ENCODE results near the gene OMA1. TPM values are rescaled to one million over a fixed set of nuclear protein-coding genes. Genes with fewer than 3 reads are reported as not detected.

Gene OMA1
- total RNA-seq, 1 experiment from 2014 or later = 21.9 TPM

GRCh38 chr1:58435376-58435775 is 111.2 kb downstream of the OMA1 start (continued):
- TF ChIP-seq REST (IDR thresholded peaks at IDR 0.05; ENCODE audit: low read depth) = no peak
- TF ChIP-seq YY1 (IDR thresholded peaks at IDR 0.05; ENCODE audit: extremely low read depth, insufficient replicate concordance, low read depth, low read length) = no peak
- no peak for TF ChIP-seq POLR2A (IDR thresholded peaks at IDR 0.05; ENCODE audit: borderline replicate concordance, extremely low read depth, insufficient read depth, insufficient read length)
- no peak for TF ChIP-seq SIN3A (IDR thresholded peaks at IDR 0.05; ENCODE audit: low read depth)
- TF ChIP-seq EZH2 (IDR thresholded peaks at IDR 0.05) = no peak
- TF ChIP-seq RAD21 (IDR thresholded peaks at IDR 0.05; ENCODE audit: low read depth) = no peak

- Histone ChIP-seq H2AFZ (ENCODE audit: low read depth, low read length, poor library complexity, severe bottlenecking) (no peak overlapping the region), H4K20me1 (ENCODE audit: insufficient read depth) (no peaks in the 10 kb centered on the region), H3K9me2 (ENCODE audit: insufficient read depth) (no peaks in the 10 kb centered on the region), H3K79me2 (ENCODE audit: insufficient read depth, low read length) (no peaks in the 10 kb centered on the region), H3K9me3 (ENCODE audit: control insufficient read depth in 1 of 2, insufficient read depth in 1 of 2, low read depth in 1 of 2, low read length in 2 of 2) (no peaks in the 10 kb centered on the region), H3K36me3 (ENCODE audit: control insufficient read depth in 1 of 2, insufficient read depth in 2 of 2, low read length in 2 of 2) (no peaks in the 10 kb centered on the region), H3K27ac (ENCODE audit: low read depth, low read length) (no peak overlapping the region), H3K4me3 (replicated peaks in 1 of 2; ENCODE audit: low read depth in 1 of 2, low read length in 2 of 2) (no peak overlapping the region), H3K27me3 (ENCODE audit: insufficient read depth, low read length) (peaks cover 19% of the 10 kb centered on the region; the same call in 1 of the 2 replicates), H3K4me1 (ENCODE audit: control insufficient read depth in 1 of 2, insufficient read depth in 2 of 2, low read length in 2 of 2) (no peaks in the 10 kb centered on the region), H3K9ac (ENCODE audit: low read length) (no peak overlapping the region), H3K4me2 (ENCODE audit: low read length) (no peak overlapping the region)
- intact Hi-C loops (cut with micrococcal nuclease) = no loop called here
- POLR2A ChIA-PET = no interaction called here
- RAD21 ChIA-PET (ENCODE audit: low non-redundant PET in 1 of 2, low total read pairs in 2 of 2, uncharacterized antibody in 2 of 2, unreplicated experiment in 2 of 2) = no interaction called here
- BruUV-seq (replicated peaks) = no TSS peak
- CTCF ChIA-PET = no interaction called here
- TF ChIP-seq CEBPB (IDR thresholded peaks at IDR 0.05; ENCODE audit: low read depth) (no peak), ZNF274 (IDR thresholded peaks at IDR 0.05; ENCODE audit: low read depth, low read length) (no peak), ELF1 (IDR thresholded peaks at IDR 0.05; ENCODE audit: borderline replicate concordance, low read depth) (no peak), FOSL1 (IDR thresholded peaks at IDR 0.05; ENCODE audit: low read depth) (no peak), EGR1 (IDR thresholded peaks at IDR 0.05; ENCODE audit: low read depth) (no peak), SRF (IDR thresholded peaks at IDR 0.05; ENCODE audit: low read depth) (no peak), ZFX (IDR thresholded peaks at IDR 0.05) (no peak), YY1 (IDR thresholded peaks at IDR 0.05; ENCODE audit: extremely low read depth, insufficient replicate concordance, low read depth, low read length) (no peak), EZH2phosphoT487 (IDR thresholded peaks at IDR 0.05; ENCODE audit: borderline replicate concordance) (no peak), POLR2AphosphoS5 (IDR thresholded peaks at IDR 0.05; ENCODE audit: low read depth, low read length) (no peak), JUND (IDR thresholded peaks at IDR 0.05) (no peak), POLR2A (IDR thresholded peaks at IDR 0.05; ENCODE audit: borderline replicate concordance, extremely low read depth, insufficient read depth, insufficient read length) (no peak), CBX3 (IDR thresholded peaks at IDR 0.05; ENCODE audit: low read depth) (no peak), EZH2 (IDR thresholded peaks at IDR 0.05) (no peak), REST (IDR thresholded peaks at IDR 0.05; ENCODE audit: low read depth) (no peak)
- no peak for DNase-seq (ENCODE audit: low read depth, low spot score)
- no peak for ATAC-seq
These were observed 111.9 kb downstream of the OMA1 start for GRCh38 chr1:58434607-58435006.

Data from HCT116 (cell line).